Activated CD4-positive, alpha-beta T cell treated with anti-CD3 and anti-CD28 coated beads, Interleukin-2, amount 50 U/mL, for 48 hours (primary cell): ENCODE measurements around the gene TOMM40.
"Not testable (repeated sequence)": the region's sequence is repeated elsewhere in the genome, so short reads cannot be mapped to it uniquely, and the experiment has no call there.

Source experiments
- DNase-seq, 2 experiments: peaks; one replicate each; pipeline ENCODE4 v3.0.0-alpha.2; 2020

Gene TOMM40

DNA sequence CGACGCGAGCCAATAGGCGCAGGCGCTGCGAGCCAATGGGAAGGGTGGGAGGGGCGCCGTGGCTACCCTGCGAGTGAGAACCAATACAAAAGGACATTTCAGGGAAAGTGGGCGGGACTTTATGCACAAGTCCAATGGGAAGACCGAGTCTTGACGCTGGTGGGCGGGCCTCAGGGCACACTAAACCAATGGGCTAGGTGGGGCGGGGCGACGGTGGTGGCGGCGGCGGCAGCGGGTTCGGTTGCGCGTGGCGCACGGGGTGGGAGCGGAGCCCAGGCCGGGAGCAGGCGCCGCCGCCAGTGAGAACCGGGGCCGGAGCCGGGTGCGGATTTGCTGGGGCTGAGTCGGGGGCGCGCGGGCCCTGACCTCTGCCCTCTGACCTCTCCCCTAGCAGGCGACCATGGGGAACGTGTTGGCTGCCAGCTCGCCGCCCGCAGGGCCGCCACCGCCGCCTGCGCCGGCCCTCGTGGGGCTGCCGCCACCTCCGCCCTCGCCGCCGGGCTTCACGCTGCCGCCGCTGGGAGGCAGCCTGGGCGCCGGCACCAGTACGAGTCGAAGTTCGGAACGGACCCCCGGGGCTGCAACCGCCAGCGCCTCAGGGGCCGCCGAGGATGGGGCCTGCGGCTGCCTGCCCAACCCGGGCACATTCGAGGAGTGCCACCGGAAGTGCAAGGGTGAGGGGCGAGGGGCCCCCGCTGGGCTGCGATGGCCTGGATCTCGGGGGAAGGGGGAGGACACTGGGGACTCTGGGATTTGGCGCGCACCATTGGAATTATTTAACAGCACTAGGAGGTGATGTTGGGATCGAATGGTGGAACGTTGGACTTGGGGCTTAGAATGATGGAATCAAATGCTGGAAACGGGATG, at the start of gene TOMM40:
TOMM40 (plus strand) TSS at position 239 of the 867 bp plus-strand sequence; CDS start at position 401, 162 bp downstream.
- DNase-seq, result peak; percentile 33

DNA sequence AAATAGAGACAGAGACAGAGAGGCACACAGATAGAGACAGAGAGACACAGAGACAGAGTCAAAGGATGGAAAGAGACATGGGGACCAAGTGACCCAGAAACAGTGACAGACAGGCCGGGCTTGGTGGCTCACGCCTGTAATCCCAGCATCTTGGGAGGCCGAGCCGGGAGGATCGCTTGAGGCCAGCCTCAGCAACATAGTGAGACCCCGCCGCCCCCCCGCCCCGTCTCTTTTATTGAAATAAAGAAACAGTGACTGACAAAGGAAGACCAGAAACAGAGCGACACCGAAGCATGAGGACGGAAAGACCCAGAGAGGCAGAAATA, 45.8 kb upstream of the TOMM40 start:
- DNase-seq, result peak in 1 of 2 experiments; percentile 16

DNA sequence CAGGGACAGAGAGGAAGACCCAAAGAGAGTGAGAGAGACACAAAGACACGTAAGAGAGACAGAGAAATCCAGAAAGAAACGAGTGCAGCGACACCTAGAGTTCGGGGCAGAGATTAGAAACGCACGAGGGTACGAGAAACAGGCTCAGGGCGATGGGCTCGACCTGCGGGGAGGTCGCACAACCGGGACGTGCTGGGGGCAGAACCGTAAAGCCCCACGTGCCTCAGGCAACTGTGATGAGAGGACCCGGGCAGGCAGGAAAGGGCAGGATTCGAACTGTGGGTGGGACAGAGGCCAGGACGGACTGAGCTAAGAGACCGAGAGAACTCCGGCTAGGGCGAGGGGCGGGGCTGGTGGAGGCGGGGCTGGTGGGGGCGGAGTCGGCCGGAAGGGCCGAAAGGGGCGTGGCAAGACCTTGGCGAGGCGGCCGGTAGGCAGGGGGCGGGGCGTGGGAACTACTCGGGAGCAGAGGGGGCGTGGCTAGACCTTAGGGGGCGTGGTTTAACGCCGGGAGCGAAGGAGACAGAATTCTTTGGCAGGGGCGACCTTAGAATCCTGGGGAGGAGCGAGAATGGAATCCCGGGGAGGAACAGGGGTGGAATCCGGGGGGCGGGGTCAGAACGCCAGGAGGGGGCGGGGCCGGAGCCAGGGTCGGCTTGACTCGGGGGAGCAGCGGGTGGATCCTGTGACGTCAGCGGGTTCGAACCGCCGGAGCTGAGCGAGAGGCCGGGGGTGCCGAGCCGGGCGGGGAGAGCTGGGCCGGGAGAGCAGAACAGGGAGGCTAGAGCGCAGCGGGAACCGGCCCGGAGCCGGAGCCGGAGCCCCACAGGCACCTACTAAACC, 45.2 kb upstream of the TOMM40 start, which contains the start of gene NECTIN2:
NECTIN2 (plus strand) TSS at position 686 of the 843 bp plus-strand sequence. CDS start 229 bp downstream, outside the sequence.
- DNase-seq, result peak; percentile 97

DNA sequence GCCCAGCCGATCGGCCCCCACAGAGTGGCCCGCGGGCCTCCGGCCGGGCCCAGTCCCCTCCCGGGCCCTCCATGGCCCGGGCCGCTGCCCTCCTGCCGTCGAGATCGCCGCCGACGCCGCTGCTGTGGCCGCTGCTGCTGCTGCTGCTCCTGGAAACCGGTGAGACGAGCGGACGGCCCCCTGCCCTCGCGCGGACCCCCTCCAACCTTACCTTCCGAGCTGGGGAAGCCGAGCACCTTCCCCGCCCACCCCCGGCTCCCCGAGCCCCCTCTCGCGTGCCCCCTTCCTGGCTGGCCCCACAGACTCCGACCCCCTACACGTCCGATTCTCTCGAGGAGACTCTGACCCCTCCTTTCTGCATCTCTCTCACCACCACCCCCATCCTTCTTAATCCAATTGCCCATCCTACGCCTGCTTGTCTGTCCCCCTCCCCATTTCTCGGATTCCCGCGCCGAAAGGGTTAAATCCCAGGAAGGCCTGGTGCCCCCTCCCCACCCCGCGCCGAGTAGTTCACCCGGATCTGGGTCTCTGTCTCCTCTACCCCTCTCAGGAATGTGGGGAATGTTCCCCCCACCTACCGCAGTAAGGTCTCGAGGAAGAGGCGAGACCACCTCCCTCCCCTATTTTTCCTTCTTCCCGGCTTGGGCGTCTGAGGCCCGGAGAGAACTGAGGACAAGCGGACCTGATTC, 44.5 kb upstream of the TOMM40 start:
- no peak for DNase-seq

DNA sequence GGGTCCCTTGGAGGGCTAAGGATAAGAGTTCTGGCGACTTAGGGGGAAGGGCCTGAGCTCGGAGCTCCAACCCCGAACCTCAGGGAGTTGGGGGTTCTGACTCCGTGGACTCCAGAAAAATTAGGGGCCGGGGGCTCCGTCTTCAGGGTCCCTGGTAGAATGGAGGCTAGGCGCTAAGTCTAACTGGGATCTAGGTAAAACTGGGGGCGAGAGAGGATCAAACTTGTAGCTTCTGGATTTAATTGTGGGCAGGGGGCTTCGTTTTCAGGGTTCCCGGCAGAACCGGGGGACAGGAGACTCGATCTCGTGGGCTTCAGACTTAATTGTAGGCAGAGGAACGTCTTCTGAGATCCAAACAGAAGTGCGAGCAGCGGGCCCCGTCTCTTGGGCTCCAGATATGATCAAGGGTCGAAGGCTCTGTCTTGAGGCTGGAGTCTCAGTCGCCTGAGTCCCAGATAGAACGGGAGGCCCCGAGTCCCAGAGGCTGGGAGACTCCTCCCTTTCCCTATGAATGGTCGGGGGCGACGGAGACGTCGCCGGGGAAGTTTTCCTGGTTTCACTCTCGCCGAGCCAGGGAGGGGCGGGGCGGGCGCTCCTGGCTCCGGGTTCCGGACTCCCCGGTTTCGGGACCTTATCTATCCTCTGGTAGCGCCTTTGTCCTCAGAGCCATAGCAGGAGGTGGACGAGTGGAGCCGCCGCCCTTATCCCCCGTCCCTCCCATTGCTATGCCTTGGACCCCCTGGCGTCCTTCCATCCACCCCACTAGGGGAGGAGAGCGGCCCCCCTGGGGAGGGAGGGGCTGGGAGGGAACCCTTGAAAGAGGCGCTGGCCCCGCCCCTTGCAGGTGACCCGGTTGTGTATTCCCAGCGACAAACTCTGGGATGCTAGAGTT, 43.7 kb upstream of the TOMM40 start:
- no peak for DNase-seq

DNA sequence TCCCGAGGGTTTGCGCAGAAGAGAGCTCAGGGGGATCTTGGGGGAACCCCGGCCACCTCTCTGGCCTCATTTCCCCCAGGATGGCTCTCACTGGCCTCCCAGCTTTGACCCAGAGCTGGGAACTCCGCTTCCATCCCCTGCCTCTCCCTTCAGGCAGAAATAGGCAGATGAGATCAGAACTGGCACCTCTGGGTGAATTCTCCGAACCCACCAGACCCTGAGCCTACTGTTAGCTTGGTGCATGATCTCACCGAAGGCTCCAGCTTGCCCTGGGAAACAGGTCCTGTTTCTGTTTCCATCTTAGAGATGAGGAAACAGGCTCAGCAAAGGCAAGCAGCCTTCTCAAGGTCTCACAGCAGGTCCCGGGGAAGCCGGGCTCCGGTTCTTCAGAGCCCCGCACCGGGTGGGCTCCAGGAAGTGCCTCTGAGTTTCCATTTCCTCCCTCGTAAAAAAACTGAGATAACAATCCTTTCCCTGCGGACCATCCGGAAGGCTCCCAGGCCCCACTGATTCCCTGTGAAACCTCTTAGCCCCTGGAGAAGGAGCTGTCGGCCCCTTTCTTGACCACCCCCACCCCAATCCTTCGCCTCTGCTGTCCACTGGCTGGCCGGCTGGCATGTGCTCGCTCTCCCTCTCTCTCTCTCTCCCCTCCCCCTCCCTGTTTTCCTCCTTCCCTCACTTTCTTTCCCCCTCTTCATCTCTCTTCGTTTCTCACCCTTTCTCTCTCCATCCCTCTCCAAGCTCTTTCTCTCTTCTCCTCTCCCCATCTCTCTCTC, 42.8 kb upstream of the TOMM40 start:
- no peak for DNase-seq

DNA sequence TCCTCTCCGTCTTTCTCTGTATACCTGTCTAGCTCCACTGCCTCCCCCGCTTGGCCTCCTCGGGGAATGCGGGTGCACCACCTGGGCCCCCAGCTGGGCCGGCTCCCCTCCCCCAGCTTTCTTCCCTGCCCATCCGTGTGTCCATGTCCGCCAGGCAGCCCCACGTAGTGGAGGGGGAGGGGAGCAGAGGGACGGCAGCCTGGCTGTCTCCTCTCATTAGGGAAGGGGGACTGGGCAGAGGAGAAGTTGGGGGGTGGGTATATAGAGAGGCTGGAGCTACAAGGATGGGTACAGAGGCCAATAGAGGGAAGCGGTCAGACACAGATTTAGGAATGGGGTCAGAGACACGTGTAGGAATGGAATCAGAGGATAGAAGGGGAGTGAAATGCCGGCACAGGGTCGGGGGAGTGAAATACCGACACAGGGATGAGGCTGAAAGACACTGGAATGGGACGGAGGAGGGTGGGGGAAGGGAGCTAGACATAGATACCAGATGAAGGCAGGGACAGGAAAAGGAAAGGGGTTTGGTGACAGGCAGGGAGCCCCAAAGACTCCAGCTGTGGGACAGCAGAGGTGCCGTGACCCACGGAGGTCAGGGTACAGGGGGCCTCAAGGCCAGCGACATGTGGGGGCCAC, 42.1 kb upstream of the TOMM40 start:
- DNase-seq, result no peak

DNA sequence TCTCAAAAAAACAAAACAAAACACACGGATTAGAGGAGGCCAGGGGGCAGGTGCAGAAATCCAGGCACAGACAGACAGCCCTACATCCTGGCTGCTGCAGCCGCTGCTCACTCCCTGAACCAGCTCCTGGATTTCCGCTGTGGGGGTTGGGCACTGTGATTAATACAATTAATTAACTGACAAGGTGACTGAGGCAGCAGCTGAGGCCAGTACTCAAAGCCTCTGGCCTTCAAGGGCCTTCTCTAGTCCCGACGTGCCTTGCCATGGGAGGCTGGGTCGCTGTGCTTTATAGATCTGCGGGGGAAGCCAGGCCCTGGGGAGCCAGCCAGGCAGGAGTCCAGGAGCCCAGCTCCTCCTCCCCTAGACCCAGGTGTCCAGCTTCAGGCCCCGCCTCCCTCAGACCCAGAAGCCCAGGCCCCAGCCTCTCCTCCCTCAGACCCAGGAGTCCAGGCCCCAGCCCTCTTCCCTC, 40.4 kb upstream of the TOMM40 start:
- DNase-seq, result no peak

DNA sequence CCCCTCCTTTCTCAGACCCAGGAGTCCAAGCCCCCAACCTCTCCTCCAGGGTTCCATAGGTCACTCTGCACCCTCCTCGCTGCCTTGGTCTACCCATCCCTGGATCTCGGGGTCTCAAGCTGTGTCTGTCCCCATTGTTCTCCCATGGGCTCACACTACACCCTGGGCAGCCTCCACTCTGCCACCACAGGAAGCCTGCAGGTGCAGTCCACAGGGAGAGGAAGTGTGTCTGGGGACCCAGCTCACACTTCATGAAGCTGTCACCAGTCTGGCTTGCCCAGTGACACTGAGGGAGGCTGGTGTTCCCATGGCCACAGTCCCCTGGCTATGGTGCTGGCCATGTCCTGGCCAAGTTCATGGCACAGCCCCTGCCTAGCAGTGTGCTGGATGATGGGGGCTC, 39.6 kb upstream of the TOMM40 start:
- DNase-seq, result no peak

DNA sequence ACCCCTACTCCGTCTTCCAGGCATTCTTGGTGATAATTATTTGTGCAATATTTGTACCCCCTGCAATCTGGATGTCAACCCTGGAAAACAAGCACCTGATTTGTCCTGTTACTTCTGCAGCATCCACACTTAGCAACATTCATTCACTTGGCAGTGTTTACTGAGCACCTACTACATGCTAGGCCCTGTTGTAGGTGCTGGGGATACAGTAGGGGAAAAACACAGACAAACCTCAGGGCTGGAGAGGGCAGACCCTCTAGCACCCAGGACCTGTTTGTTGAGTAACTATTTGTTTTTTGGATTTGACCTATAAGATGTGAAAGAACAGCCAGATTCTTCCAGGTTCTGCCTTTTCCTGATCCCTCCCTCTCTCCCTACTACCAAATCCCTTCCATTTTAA, 35.4 kb upstream of the TOMM40 start:
- DNase-seq, result no peak

DNA sequence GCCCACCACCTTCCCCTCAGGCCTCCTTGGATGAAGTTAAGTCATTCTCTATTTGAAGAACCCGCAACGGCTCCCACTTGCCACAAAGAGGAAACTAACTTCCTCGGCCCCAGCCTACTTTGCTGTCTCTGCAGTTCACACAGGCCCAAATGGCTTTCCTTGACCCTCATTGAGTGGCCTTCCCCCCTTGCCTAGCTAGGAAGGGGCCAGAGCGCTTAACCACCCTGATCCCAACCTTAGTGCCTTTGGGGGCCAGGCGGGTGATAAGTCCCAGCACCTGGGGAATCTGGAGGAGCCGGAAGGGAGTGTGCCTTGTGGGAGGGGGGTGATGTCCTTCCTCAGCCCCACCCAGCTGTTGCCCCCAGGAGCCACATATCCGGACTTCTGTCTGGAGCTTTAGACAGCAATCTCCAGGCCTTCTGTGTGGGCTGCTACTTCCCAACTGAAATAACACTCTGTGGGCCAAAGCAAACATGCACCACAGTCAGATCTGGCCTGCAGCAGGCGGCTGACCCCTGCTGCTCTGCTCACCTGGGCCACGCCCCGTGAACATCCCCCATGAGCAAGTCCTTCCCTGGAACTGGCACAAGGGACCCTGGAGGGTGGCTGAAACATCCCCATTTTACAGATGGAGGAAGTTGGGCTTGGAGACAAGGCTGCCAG, 34.5 kb upstream of the TOMM40 start:
- no peak for DNase-seq

DNA sequence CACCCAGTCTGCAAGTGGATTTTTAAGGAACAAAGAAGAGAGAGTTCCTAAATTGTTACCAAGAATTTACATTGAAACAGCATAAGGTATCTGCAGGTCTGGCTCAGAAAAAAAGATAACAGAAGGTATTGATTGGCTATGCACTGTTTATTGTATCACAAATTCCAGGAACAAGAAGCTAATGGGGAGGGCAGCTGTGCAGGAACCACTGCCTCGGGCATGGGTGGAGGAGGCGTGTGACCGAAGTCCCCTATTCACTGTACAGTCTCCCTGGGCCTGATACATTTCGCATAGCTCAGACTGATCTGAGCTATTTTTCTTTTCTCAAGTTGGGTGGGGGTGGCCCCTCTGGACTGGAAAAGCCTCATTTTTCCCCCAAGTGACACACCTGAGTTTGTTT, 33.2 kb upstream of the TOMM40 start:
- DNase-seq, result no peak

DNA sequence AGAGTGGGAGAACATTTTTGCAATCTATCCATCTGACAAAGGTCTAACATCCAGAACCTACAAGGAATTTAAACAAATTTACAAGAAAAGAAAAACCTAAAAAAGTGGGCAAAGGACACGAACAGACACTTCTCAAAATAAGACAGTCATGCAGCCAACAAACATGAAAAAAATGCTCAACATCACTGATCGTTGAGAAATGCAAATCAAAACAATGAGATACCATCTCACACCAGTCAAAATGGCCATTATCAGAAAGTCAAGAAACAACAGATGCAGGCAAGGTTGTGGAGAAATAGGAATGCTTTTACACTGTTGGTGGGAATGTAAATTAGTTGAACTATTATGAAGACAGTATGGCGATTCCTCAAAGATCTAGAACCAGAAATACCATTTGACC, 29.5 kb upstream of the TOMM40 start:
- not testable (repeated sequence) for DNase-seq

DNA sequence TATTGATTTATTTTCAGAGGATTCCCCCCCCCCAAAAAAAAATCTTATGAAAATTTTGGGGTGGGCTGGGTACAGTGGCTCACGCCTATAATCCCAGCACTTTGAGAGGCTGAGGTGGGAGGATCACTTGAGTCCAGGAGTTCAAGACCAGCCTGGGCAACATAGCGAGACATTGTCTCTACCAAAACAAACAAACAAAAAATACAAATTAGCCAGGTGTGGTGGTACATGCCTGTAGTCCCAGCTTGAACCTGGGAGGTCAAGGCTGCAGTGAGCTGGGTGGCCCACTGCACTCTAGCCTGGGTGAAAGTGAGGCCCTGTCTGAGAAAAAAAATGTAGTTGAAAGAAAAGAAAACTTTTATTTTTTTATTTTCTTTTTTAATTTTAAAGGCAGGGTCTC, 27.1 kb upstream of the TOMM40 start:
- DNase-seq, result no peak

DNA sequence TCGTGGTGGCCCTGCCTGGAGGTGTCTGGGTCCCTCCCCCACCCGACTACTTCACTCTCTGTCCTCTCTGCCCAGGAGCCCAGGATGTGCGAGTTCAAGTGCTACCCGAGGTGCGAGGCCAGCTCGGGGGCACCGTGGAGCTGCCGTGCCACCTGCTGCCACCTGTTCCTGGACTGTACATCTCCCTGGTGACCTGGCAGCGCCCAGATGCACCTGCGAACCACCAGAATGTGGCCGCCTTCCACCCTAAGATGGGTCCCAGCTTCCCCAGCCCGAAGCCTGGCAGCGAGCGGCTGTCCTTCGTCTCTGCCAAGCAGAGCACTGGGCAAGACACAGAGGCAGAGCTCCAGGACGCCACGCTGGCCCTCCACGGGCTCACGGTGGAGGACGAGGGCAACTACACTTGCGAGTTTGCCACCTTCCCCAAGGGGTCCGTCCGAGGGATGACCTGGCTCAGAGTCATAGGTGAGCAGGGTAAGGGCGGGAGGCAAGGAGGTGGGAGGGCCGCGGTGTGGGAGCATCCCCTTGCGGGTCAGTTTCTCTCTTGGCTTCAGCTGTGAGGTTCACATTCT, 25.8 kb upstream of the TOMM40 start:
- no peak for DNase-seq

DNA sequence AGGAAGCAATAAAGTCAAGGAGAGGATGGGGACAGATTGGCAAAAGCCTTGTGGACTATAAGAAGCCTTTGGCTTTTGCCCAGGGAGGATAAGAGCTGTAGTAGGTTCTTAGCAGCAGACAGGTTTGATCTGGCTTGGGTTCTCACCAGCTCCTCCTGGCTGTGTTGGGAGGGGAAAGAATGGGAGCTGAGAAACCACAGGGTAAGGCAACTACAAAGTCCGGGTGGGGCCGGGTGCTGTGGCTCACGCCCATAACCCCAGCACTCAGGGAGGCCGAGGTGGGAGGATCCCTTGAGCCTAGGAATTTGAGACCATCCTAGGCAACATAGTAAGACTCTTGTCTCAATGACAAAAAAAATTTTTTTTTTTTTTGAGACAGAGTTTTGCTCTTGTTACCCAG, 24.4 kb upstream of the TOMM40 start:
- no peak for DNase-seq

DNA sequence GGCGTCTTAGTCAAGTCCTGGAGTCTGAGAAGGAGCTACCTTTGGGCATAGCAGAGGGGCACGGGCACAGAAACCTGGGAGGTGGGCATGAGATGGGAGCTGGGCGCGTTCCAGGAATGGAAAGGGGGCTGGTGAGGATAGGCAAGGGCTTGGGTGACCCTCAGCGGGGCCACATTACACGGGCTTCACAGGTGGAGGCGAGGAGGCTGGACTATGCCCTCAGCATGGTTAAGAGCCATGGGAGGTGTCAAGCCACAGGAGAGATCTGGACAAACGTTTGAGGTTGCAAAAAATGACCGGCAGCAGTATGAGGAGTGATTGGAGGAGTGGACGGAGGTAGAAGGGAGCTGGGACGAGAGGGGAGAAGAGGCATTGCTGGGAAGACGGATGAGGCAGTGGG, 23.5 kb upstream of the TOMM40 start:
- DNase-seq, result no peak

DNA sequence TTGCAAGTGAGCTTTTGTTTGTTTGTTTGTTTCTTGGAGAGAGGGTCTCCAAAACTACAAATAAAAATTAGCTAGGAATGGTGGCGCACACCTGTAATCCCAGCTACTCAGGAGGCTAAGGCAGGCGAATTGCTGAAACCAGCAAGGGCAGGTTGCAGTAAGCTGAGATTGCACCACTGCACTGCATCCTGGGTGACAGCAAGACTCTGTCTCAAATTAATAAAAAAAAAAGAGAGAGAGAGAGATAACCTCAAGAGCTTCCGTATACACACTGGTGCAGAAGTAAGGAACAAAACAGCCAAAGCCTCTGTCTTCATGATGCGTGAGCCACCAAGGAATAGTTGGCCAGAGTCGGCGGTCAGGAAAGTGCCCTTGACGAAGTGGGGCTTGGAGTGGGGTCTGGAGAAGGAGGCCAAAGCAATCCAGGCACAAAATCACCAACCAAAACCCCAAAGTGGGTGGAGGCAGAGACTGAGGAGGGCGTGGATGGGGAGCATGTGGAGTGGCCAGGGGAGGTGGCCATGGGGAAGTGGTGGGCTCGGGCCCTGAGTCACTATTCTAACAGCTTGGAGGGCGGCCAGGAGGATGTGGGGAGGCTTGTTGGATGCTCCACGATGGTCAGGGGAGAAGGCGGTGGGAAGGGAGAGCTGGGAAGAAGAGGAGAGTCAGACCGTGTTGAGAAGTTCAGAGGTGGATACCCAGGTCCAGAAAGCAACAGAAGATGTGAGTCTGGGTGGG, 21.2 kb upstream of the TOMM40 start:
- no peak for DNase-seq

DNA sequence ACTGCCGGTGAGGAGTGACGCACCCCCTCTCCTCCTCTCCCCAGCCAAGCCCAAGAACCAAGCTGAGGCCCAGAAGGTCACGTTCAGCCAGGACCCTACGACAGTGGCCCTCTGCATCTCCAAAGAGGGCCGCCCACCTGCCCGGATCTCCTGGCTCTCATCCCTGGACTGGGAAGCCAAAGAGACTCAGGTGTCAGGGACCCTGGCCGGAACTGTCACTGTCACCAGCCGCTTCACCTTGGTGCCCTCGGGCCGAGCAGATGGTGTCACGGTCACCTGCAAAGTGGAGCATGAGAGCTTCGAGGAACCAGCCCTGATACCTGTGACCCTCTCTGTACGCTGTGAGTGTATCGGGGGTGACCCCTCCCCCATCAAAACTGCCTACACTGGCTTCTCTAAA, 19.2 kb upstream of the TOMM40 start:
- no peak for DNase-seq
